Inflammatory macrophage treated with lipopolysaccharide for 4 hours (primary cell): ENCODE measurements around the gene C7orf57.

Source experiments
- DNase-seq: peaks from one replicate; pipeline ENCODE4 v3.0.0-alpha.2; 2020

The C7orf57 gene

DNA sequence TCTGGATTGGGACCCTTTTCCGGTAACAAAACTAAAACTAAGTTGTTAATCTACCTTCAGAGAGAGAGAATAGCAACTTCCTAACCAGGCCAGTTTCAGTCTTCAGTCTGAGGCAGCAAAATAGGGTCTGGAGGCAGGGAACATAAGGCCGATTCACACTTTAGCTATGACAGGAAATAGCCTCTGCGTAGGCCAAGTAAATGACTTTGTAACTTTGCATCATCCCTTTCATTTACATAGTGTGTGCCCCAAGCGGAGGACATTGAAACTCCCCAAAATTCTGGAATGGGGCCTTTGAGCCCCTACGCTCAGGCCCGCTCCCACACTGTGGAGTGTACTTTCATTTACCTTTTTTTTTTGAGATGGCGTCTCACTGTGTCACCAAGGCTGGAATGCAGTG, 52.0 kb downstream of the C7orf57 start:
- peak; percentile 95 for DNase-seq

DNA sequence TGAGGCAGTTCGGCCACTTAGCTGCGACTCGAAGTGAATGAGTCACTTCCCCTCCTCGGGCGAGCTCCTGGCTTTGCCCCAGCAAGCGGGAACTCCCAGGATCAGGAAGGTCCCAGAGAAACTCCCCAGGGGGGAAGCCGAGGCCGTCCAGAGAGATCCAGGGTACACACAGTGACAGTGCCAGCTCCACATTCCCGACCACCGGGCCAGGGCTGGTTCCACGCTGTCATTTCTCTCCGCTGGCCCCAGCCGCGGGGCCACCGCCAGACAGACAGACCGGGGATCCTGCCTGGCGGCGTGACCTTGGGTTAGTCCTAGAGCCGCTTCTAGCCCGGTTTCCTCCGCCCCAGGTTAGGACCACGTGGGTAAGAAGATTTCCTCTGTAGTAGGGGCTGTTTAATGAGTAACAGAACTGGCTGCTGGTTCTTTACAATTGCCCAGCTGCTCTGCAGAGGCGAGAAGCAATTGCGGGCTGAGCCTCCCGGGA, 53.3 kb downstream of the C7orf57 start:
- peak; percentile 91 for DNase-seq

DNA sequence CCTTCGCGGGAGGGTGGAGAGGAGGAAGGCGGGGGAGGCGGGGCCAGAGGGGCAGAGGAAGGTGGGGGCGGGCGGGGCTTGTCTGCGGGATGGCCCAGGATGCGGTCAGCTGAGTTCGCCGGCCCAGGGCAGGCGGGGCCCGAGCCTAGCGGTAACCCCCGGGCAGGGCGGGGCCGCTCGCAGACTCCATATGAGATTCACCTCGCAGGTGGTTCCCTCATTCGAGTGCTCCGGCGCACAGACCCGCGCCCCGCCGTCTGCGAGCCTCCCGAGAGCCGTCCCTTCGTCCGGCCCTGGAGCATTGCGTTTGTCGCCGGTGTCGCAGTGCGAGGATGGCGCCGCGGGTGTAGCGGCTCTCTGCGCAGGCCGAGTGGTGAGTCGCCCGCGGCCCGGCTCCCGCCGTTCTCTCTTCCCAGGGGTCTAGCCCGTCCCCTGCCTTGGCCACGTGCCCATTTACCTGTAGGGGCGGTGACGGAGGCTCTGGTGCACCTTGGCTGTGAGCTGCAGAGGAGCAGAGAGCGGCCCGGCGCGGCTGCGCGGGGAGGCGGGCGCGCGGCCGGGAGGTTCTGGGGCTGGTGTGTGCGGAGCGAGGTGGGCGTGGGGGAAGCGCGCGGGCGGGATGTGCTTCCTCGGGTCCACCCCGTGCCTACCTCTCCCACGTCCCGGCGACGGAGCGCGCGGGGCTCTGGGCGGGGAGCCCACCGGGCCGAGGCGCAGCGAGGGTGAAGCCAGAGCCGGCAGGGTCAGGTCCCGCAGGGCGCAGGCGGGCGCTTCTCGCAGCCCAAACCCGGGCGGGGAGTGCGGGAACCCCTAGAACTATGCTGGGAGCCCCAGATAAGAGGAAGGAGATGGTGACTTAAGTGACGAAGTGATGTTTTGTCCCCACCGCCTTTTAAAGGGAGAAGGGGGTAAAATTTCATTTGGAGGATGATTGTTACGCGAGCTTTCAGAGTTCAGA, 54.0 kb downstream of the C7orf57 start, which contains the start of gene UPP1:
UPP1 (plus strand) TSS at position 220 of the 958 bp plus-strand sequence. CDS start 5,519 bp downstream, outside the sequence.
- peak; percentile 98 for DNase-seq

DNA sequence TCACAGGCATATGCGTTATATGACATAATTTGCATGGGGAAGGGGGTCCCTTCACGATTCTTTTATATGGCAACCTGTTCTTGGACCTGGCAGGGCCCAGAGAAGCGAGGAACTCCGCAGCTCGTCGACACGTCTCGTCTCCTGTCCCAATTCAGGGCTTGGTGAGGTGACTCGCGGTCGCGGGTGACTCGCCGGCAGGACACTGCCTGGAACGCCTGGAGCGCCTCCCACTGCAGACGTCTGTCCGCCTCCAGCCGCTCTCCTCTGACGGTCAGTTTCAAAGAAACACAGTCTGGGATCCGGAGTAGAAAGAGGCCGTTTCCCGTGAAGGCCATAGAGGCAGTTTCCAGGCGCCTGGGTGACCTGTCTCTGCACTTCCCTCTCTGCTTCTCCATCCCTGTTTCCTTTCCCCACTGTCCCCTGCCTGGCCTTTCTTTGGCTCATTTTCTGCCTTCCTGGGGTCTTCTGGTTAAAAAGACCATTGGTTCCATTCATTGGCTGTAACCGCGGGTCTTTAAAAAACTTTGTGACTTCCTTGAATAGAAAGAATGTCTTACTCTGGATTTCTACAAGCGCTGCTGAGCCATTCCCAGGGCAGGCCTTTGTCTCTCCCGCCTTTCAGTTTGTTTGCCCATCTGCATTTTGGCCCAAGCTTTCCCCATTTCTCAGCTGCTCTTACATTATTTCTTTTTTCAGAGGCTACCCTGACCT, 54.9 kb downstream of the C7orf57 start:
- DNase-seq: peak; percentile 84

DNA sequence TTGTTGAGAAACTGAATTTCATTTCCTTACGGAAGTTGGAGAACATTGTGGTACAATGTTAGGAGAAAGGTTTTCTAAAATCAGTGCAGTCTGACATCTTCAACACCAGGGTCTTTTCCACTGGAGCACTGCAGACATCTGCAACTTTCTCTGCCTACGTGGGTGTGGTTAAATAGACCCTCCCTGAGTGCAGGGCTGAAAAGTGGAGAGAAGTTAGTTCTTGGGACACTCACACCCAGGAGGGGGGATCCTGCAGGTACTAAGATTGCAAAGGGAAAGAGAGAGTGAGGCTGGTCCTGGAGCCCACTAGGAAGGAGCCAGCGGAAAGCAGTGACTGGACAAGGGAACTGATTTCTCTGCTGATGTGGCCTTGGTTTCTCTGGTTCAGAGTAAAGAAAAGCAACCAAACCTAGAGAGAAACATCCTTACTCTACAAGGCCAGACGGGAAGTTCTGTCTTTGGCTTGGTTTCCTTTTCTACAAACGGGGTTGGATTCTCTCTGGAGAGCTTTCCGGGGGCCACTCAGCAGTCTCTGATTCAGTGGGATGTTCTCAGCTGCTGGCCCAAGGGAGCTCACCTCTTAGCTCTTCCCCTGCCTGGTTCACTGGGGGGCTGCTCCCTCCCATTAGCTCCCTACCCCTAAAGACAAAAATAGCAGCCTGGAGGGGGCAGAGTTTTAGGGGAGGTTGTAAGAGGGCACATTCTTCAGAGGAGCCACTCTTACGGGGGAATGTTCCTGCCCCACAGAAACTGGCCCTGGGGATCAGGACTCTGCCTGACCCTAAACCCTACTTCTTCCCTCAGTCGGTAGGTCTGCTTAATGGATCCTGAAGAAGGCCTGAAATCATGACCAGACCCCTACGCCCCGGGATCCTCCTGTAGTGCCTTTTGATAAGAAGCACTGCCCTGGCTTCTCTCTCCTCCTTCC, 56.4 kb downstream of the C7orf57 start:
- peak; percentile 23 for DNase-seq

- peak; percentile 27 for DNase-seq
Measured at GRCh38 chr7:48094861-48095293, 59.5 kb downstream of the C7orf57 start.

DNA sequence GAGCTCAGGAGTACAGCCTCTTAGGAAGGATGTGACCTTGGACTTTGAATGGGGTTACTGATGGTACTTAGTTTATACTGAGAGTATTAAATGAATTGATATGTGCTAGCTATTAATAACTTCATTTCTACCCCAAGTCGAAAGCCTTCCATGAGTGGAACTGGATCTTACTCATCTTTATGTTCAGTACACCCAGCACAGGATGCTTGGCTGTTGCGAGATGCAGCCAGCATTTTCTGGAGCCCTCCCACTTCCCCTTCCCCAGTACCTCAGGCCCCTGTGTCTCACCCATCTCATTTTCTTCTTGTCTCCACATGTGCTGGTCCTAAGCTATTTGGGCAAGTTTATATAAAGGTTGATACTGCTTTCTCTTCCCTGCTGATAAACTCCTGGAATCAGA, 60.9 kb downstream of the C7orf57 start:
- DNase-seq: peak; percentile 70

- DNase-seq: peak; percentile 81
Measured at GRCh38 chr7:48097521-48098231, 62.3 kb downstream of the C7orf57 start.

DNA sequence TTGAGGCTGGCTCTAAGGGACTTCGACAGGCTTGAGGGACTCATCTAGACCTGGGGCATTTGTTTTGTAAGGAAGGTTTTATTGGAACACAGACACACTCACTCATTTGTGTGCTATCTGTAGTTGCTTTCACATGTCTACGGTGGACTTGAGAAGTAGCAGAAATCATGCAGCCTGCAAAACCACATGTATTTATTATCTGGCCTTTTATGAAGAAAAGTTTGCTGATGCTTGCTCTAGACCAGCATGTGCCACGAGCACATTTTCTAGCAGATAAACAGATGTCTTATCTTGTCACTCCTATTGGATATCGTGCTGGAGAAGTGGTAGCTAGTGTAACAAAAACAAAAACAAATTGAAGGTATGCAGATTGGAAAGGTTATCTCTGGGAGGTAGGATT, 63.5 kb downstream of the C7orf57 start:
- DNase-seq: no peak

GRCh38 chr7:48099781-48100180, 64.4 kb downstream of the C7orf57 start:
- DNase-seq: no peak

- no peak for DNase-seq
Measured at GRCh38 chr7:48101352-48101751, 66.0 kb downstream of the C7orf57 start.

DNA sequence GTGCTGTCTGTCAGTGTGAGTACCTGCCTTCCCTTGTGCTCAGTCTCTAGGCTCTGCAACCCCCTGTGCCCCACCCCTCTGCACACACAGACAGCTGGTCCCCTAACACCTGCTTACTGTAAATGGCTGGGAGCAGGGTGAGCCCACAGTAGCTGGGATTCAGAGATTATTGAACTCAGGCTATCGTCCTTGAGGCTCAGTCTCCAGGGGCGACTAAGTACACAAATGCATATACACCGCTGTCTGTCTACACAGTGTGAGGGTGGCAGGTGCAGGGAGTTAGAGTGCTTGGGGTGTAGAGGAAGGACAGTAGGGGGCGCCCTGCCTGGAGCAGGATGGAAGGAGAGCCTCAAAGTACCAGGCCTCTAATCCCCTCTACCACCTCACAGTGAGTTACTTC, 66.6 kb downstream of the C7orf57 start:
- no peak for DNase-seq

GRCh38 chr7:48102530-48102929, 67.2 kb downstream of the C7orf57 start:
- DNase-seq: no peak

GRCh38 chr7:48105045-48105444, 69.7 kb downstream of the C7orf57 start:
- no peak for DNase-seq

DNA sequence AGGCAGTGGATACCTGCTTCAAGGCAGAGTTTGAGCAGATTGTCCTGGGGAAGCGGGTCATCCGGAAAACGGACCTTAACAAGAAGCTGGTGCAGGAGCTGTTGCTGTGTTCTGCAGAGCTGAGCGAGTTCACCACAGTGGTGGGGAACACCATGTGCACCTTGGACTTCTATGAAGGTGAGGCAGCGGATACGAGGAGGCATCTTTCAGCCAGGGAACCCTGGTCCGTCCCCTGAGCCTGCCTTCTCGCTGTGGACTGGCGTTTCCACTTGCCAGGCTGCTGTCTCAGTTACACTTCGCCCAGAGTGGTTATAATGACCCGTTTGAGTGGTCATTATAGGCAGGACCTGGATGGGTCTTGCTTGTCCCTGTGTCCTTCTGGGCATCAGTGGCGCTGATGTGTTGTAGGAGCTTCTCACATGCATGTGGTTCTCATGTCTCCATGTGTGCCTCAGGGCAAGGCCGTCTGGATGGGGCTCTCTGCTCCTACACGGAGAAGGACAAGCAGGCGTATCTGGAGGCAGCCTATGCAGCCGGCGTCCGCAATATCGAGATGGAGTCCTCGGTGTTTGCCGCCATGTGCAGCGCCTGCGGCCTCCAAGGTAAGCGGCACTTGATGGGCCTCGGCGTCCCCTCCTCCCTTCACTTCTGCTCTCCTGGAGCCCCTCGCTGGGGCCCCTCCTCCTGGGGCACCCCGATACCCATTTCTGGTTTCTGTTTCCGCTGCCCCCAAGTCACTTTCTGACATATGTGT, 71.7 kb downstream of the C7orf57 start:
- DNase-seq: no peak

- no peak for DNase-seq
Measured at GRCh38 chr7:48107926-48108472, 72.7 kb downstream of the C7orf57 start.

- DNase-seq: no peak
Measured at GRCh38 chr7:48108959-48109847, 73.9 kb downstream of the C7orf57 start.

- peak; percentile 51 for DNase-seq
Measured at GRCh38 chr7:48109848-48110663, 74.7 kb downstream of the C7orf57 start.

DNA sequence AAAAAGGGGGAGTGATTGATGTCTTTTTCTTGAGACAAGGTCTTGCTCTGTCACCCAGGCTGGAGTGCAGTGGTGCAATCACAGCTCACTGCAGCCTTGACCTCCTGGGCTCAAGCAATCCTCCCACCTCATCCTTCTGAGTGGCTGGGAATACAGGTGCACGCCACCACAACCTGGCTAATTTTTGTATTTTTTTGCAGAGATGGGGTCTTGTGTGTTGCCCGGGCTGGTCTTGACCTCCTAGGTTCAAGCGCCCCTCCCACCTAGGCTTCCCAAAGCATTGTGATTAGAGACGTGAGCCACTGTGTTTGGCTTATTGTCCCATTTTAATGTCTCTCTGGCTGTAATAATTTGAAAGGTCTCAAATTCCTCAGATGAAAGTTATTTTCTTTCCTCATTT, 75.5 kb downstream of the C7orf57 start:
- no peak for DNase-seq
